ENCODE results near the gene CELSR1. TPM values are rescaled to one million over a fixed set of nuclear protein-coding genes. Genes with fewer than 3 reads are reported as not detected.

The CELSR1 gene
- total RNA-seq, 1 donor from 2014 or later, result 0.27 TPM

DNA sequence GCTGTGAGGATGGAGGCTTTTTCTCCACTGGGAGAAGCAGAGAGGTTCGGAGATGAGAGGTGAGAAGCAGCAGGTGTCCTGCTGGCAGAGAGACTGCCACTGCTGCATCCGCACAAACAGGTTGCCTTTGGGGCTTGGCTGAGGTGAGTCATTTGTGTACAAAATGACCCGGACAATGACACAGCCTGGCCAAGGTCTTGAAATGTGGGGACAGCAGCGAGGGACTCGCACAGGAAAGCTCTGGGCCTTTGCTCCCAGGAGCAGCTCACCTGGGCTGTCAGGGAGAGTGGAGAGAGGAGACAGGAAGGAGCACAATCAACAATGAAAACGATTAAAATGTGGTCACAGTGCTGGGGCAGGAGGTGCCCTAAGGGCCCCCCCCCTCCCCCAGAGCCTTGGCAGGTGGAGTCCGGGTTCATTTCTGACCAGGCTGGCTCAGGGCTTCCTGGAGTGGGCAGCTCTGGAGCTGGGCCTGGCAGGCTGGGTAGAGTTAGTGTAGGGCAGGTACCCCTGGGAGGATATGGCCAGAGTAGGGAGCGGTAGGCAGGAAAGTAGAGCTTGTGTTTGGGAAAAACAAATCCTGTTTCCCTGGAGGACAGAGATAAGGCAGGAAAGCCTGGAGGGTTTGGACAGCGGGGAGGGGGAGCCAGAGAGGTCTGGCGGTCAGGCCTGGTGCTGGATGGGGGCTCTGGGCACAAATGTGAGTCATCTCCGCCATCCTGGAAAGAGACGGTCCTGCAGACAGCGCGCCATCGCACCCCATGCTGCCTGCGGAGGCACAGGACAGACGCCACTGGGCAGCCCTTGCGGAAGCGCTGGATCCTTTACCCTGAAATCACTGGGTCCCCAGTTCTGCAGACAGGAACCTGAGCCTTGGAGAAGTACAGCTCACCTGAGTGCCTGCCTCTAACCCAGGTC, 37.8 kb upstream of the CELSR1 start:
- Mint-ChIP-seq H3K9me3 (ENCODE audit: unreplicated experiment) (peaks cover 20% of the 10 kb centered on the region), H3K27me3 (ENCODE audit: unreplicated experiment) (peaks cover 20% of the 10 kb centered on the region), H3K4me1 (ENCODE audit: low read depth, unreplicated experiment) (peaks cover 26% of the 10 kb centered on the region), H3K4me3 (ENCODE audit: unreplicated experiment) (peak overlapping the region; percentile 78), H3K27ac (ENCODE audit: unreplicated experiment) (peak overlapping the region; percentile 34), H3K36me3 (ENCODE audit: unreplicated experiment) (peaks cover 10% of the 10 kb centered on the region)
- TF ChIP-seq, protein P1, sequence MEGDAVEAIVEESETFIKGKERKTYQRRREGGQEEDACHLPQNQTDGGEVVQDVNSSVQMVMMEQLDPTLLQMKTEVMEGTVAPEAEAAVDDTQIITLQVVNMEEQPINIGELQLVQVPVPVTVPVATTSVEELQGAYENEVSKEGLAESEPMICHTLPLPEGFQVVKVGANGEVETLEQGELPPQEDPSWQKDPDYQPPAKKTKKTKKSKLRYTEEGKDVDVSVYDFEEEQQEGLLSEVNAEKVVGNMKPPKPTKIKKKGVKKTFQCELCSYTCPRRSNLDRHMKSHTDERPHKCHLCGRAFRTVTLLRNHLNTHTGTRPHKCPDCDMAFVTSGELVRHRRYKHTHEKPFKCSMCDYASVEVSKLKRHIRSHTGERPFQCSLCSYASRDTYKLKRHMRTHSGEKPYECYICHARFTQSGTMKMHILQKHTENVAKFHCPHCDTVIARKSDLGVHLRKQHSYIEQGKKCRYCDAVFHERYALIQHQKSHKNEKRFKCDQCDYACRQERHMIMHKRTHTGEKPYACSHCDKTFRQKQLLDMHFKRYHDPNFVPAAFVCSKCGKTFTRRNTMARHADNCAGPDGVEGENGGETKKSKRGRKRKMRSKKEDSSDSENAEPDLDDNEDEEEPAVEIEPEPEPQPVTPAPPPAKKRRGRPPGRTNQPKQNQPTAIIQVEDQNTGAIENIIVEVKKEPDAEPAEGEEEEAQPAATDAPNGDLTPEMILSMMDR (IDR thresholded peaks at IDR 0.05; ENCODE audit: partially characterized antibody, unreplicated experiment), result no peak
- no peak for DNase-seq

DNA sequence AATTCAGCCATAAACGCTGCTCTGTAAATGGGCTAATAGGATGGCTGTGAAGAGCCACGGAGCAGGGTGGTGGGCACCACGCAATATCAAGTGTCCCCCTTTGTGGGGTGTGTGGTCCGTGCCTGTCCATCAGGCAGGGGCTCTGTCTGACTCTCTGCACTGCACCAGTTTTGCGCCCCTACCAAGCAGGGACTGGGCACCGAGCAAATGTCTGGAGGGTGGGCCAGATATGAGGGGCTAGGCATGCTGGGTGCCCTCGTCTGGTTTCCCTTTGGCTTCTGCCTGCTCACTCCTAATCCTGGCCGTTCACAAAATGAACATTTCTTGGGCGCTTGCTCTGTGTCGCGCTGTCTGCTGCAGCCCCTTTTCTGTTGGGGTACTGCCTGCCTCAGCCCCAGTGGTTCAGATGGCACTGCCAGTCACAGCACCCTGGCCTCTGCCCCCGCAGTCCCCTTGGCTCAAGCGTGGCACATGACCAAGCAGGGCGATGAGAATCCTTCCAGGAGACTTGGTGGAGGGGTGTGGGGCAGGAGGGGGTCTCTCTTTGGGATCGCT, 37.1 kb upstream of the CELSR1 start:
- TF ChIP-seq, protein P1 (IDR thresholded peaks at IDR 0.05; ENCODE audit: partially characterized antibody, unreplicated experiment), result no peak
- no peak for DNase-seq
- H3K4me1 Mint-ChIP-seq (ENCODE audit: low read depth, unreplicated experiment), result peaks cover 19% of the 10 kb centered on the region
- H3K9me3 Mint-ChIP-seq (ENCODE audit: unreplicated experiment), result peaks cover 18% of the 10 kb centered on the region
- H3K4me3 Mint-ChIP-seq (ENCODE audit: unreplicated experiment), result peak overlapping the region; percentile 34
- H3K27me3 Mint-ChIP-seq (ENCODE audit: unreplicated experiment), result peaks cover 15% of the 10 kb centered on the region
- no peak overlapping the region for H3K27ac Mint-ChIP-seq (ENCODE audit: unreplicated experiment)
- H3K36me3 Mint-ChIP-seq (ENCODE audit: unreplicated experiment), result peaks cover 10% of the 10 kb centered on the region

DNA sequence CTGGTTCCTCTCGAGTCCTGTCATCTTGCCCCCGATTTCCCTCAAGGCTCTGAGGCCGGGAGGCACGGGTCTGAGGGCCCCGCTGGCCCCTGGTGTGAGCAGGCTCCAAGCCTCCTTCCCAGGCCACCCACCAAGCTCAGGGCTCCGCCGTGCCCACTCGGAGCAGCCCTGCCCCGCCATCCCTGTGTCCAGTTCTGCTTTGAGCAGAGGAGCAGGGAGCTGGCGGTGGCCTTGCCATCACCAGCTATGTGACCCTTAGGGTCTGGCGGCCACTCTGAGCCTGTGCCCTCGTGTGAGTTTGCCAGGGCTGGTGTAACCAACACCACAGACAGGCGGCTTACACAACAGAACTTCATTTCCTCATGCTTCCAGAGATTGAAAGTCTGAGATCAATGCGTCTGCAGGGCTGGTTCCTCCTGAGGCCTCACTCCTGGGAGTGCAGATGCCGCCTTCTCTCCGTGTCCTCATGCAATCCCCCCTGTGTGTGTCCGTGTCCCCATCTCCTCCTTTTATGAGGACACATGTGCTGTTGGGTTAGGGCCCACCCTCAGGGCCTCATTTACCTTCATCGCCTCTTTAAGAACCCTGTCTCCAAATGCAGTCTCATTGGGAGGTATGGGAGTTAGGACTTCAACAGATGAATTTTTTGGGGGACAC, 36.5 kb upstream of the CELSR1 start:
- no peak for DNase-seq
- peak overlapping the region; percentile 8 for H3K27ac Mint-ChIP-seq (ENCODE audit: unreplicated experiment)
- TF ChIP-seq, protein P1 (IDR thresholded peaks at IDR 0.05; ENCODE audit: partially characterized antibody, unreplicated experiment), result no peak
- H3K36me3 Mint-ChIP-seq (ENCODE audit: unreplicated experiment), result peaks cover 10% of the 10 kb centered on the region
- peaks cover 15% of the 10 kb centered on the region for H3K4me1 Mint-ChIP-seq (ENCODE audit: low read depth, unreplicated experiment)
- H3K27me3 Mint-ChIP-seq (ENCODE audit: unreplicated experiment), result peaks cover 14% of the 10 kb centered on the region
- H3K9me3 Mint-ChIP-seq (ENCODE audit: unreplicated experiment), result peaks cover 17% of the 10 kb centered on the region
- peak overlapping the region; percentile 34 for H3K4me3 Mint-ChIP-seq (ENCODE audit: unreplicated experiment)

DNA sequence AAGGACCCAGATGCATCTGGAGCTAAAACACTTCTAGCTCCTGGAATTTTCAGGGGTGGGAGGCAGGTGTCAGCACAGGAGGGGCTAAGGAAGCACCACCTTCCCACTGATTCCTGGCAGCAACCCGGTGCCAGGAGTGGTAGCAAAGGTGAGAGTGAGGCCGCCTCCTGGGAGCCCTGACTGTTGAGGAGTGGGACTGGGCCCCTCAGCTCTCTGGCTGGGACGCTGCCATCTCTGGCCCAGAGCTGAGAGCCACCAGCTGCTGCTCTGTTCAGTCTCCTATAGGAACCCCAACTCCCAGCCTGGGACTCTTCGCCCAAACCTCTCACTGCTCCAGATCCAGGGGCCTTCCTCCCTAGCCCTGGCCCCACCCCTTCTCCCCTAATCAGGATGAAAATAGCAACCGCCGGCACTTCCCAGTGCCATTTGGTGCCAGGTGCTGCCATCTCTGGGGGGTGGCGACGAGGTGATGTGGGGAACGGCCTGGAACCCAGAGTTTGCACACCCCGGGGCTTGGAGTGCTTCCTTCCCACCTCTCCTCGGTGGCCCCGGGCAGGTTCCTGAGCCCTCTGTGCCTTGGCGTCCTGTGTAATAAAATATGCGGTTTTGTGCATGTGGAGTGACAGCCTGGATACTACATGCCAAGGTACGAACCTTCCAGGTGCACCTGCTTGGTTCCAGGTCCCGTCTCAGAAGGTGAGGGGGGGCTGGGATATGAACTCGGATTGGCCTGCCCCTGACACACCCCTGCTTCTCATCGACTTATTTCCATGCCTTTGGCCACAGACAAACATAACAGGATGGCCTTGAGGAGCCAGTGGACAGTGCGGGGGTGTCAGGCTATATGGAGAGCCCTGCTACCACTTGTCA, 35.7 kb upstream of the CELSR1 start:
- H3K27ac Mint-ChIP-seq (ENCODE audit: unreplicated experiment), result no peak overlapping the region
- no peak overlapping the region for H3K4me3 Mint-ChIP-seq (ENCODE audit: unreplicated experiment)
- TF ChIP-seq, protein P1 (IDR thresholded peaks at IDR 0.05; ENCODE audit: partially characterized antibody, unreplicated experiment), result no peak
- peaks cover 10% of the 10 kb centered on the region for H3K36me3 Mint-ChIP-seq (ENCODE audit: unreplicated experiment)
- H3K4me1 Mint-ChIP-seq (ENCODE audit: low read depth, unreplicated experiment), result peaks cover 12% of the 10 kb centered on the region
- no peak for DNase-seq
- H3K9me3 Mint-ChIP-seq (ENCODE audit: unreplicated experiment), result peaks cover 16% of the 10 kb centered on the region
- peaks cover 13% of the 10 kb centered on the region for H3K27me3 Mint-ChIP-seq (ENCODE audit: unreplicated experiment)

Measured in glutamatergic neuron (in vitro differentiated cells).